Measurements from ENCODE around the gene TRRAP. TPM values are rescaled to one million over a fixed set of nuclear protein-coding genes. Genes with fewer than 3 reads are reported as not detected.

Gene TRRAP
- total RNA-seq, 4 donors from 2014 or later = 34.3 to 52.5 (median 39.5) TPM

- TF ChIP-seq EP300 (IDR thresholded peaks at IDR 0.05) (no peak), CTCF (IDR thresholded peaks at IDR 0.05) (no peak), POLR2A (IDR thresholded peaks at IDR 0.05) (no peak)
- no peak for DNase-seq (ENCODE audit: low spot score in 2 of 2)
- peaks cover 2 to 100% (median 31%) of the 10 kb centered on the region in 3 donors for H3K36me3 ChIP-seq
- no peaks in the 10 kb centered on the region for H3K9me3 ChIP-seq
- no peak overlapping the region for H3K4me3 ChIP-seq
- no peaks in the 10 kb centered on the region for H3K27me3 ChIP-seq
- 96% methylated on average over 8 of the region's 8 CpGs for WGBS, 2 donors
- no peaks in the 10 kb centered on the region for H3K4me1 ChIP-seq
- no peak overlapping the region for H3K27ac ChIP-seq
Measured at GRCh38 chr7:98909487-98909886, 31.2 kb downstream of the TRRAP start.

GRCh38 chr7:98910427-98910826 lies 32.1 kb downstream of the TRRAP start:
- no peak overlapping the region for H3K27ac ChIP-seq
- no peaks in the 10 kb centered on the region for H3K27me3 ChIP-seq
- 87 to 95% methylated on average over 3 of the region's 3 CpGs for whole genome bisulfite sequencing, 2 donors
- no peaks in the 10 kb centered on the region for H3K4me1 ChIP-seq
- H3K4me3 ChIP-seq = no peak overlapping the region
- DNase-seq (ENCODE audit: low spot score in 2 of 2) = no peak
- peaks cover 2 to 96% (median 31%) of the 10 kb centered on the region in 3 donors for H3K36me3 ChIP-seq
- H3K9me3 ChIP-seq = no peaks in the 10 kb centered on the region
- TF ChIP-seq POLR2A (IDR thresholded peaks at IDR 0.05) (no peak), EP300 (IDR thresholded peaks at IDR 0.05) (no peak), CTCF (IDR thresholded peaks at IDR 0.05) (no peak)

- Histone ChIP-seq H3K9me3 (no peaks in the 10 kb centered on the region), H3K27me3 (no peaks in the 10 kb centered on the region), H3K4me3 (no peak overlapping the region), H3K4me1 (no peaks in the 10 kb centered on the region), H3K27ac (no peak overlapping the region), H3K36me3 (peaks cover 6 to 96% (median 39%) of the 10 kb centered on the region in 3 donors)
- no peak for DNase-seq (ENCODE audit: low spot score in 2 of 2)
- 64 to 73% methylated on average over 5 of the region's 5 CpGs for WGBS, 2 donors
- TF ChIP-seq CTCF (IDR thresholded peaks at IDR 0.05) (no peak), POLR2A (IDR thresholded peaks at IDR 0.05) (no peak), EP300 (IDR thresholded peaks at IDR 0.05) (no peak)
Measured at GRCh38 chr7:98911916-98912315, 33.6 kb downstream of the TRRAP start.

GRCh38 chr7:98913026-98913425 lies 34.7 kb downstream of the TRRAP start:
- peaks cover 6 to 96% (median 44%) of the 10 kb centered on the region in 3 donors for H3K36me3 ChIP-seq
- WGBS, 2 donors = 85 to 91% methylated on average over 8 of the region's 8 CpGs
- DNase-seq (ENCODE audit: low spot score in 2 of 2) = no peak
- no peak overlapping the region for H3K4me3 ChIP-seq
- H3K4me1 ChIP-seq = no peaks in the 10 kb centered on the region
- TF ChIP-seq CTCF (IDR thresholded peaks at IDR 0.05) = no peak
- no peak for TF ChIP-seq POLR2A (IDR thresholded peaks at IDR 0.05)
- TF ChIP-seq EP300 (IDR thresholded peaks at IDR 0.05) = no peak
- no peak overlapping the region for H3K27ac ChIP-seq
- H3K27me3 ChIP-seq = no peaks in the 10 kb centered on the region
- no peaks in the 10 kb centered on the region for H3K9me3 ChIP-seq

DNA sequence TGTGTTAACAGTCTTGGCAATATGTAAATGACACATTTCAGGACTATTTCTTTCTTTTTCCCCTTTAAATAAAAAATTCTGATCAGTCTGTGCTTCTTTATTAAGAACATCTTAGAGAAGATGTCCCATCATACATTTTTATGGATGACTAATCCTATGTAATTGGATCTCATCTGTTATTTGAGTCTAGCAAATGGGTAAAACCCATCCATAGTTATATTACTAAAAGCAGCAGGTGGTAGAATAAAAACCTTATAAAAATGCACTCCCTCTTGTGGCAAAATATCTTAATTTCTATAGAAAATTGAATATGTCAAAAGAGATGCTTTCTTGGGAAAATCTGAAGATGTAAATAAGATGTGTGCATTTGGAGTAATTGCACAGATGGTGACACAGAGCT lies 35.3 kb downstream of the TRRAP start:
- TF ChIP-seq CTCF (IDR thresholded peaks at IDR 0.05) (no peak), POLR2A (IDR thresholded peaks at IDR 0.05) (no peak), EP300 (IDR thresholded peaks at IDR 0.05) (no peak)
- Histone ChIP-seq H3K36me3 (peaks cover 4 to 96% (median 47%) of the 10 kb centered on the region in 3 donors), H3K9me3 (no peaks in the 10 kb centered on the region), H3K27ac (no peak overlapping the region), H3K4me3 (no peak overlapping the region), H3K27me3 (no peaks in the 10 kb centered on the region), H3K4me1 (no peaks in the 10 kb centered on the region)
- no peak for DNase-seq (ENCODE audit: low spot score in 2 of 2)
